ENCODE results near the gene TAS1R3. TPM values are rescaled to one million over a fixed set of nuclear protein-coding genes. Genes with fewer than 3 reads are reported as not detected.

TAS1R3 gene
- total RNA-seq, 2 donors from 2014 or later = 0.30 to 0.35 TPM

- Histone ChIP-seq H3K4me1 (peaks cover 0 to 31% of the 10 kb centered on the region in 2 donors), H3K27ac (no peak overlapping the region), H3K4me3 (no peak overlapping the region), H3K27me3 (no peaks in the 10 kb centered on the region), H3K9me3 (no peaks in the 10 kb centered on the region), H3K36me3 (peaks cover 30% of the 10 kb centered on the region)
- TF ChIP-seq CTCF (IDR thresholded peaks at IDR 0.05) = no peak
- DNase-seq (ENCODE audit: low spot score) = no peak
Measured at GRCh38 chr1:1342061-1342562, 11.0 kb downstream of the TAS1R3 start.

GRCh38 chr1:1342584-1343115 is 11.6 kb downstream of the TAS1R3 start:
- Histone ChIP-seq H3K27ac (no peak overlapping the region), H3K36me3 (peaks cover 30% of the 10 kb centered on the region), H3K4me3 (no peak overlapping the region), H3K9me3 (no peaks in the 10 kb centered on the region), H3K27me3 (no peaks in the 10 kb centered on the region), H3K4me1 (peaks cover 0 to 36% of the 10 kb centered on the region in 2 donors)
- TF ChIP-seq CTCF (IDR thresholded peaks at IDR 0.05) = no peak
- no peak for DNase-seq (ENCODE audit: low spot score)

- TF ChIP-seq CTCF (IDR thresholded peaks at IDR 0.05) = no peak
- Histone ChIP-seq H3K27me3 (no peaks in the 10 kb centered on the region), H3K36me3 (peaks cover 17% of the 10 kb centered on the region), H3K4me3 (no peak overlapping the region), H3K27ac (no peak overlapping the region), H3K4me1 (peaks cover 0 to 46% of the 10 kb centered on the region in 2 donors), H3K9me3 (no peaks in the 10 kb centered on the region)
- no peak for DNase-seq (ENCODE audit: low spot score)
Measured at GRCh38 chr1:1343811-1344421, 12.8 kb downstream of the TAS1R3 start.

GRCh38 chr1:1344655-1345361 is 13.7 kb downstream of the TAS1R3 start:
- H3K36me3 ChIP-seq = peaks cover 9% of the 10 kb centered on the region
- DNase-seq (ENCODE audit: low spot score) = no peak
- no peak overlapping the region for H3K27ac ChIP-seq
- TF ChIP-seq CTCF (IDR thresholded peaks at IDR 0.05) = no peak
- no peaks in the 10 kb centered on the region for H3K27me3 ChIP-seq
- H3K4me3 ChIP-seq = no peak overlapping the region
- peaks cover 0 to 46% of the 10 kb centered on the region in 2 donors for H3K4me1 ChIP-seq
- H3K9me3 ChIP-seq = no peaks in the 10 kb centered on the region

- no peak for TF ChIP-seq CTCF (IDR thresholded peaks at IDR 0.05)
- no peak for DNase-seq (ENCODE audit: low spot score)
- peaks cover 0 to 46% of the 10 kb centered on the region in 2 donors for H3K4me1 ChIP-seq
- H3K27me3 ChIP-seq = no peaks in the 10 kb centered on the region
- no peak overlapping the region for H3K4me3 ChIP-seq
- peak overlapping the region in 1 of 2 donors; percentile 80 for H3K27ac ChIP-seq
- H3K36me3 ChIP-seq = peaks cover 3% of the 10 kb centered on the region
- no peaks in the 10 kb centered on the region for H3K9me3 ChIP-seq
Measured at GRCh38 chr1:1345384-1345783, 14.3 kb downstream of the TAS1R3 start.

Measured in right atrium auricular region (tissue), 2 donors.